Measurements from ENCODE around the gene GNB1. TPM values are rescaled to one million over a fixed set of nuclear protein-coding genes. Genes with fewer than 3 reads are reported as not detected.
A peak's percentile ranks its signal among the peaks of the same experiment; 100 is the strongest.

The GNB1 gene
- total RNA-seq, 5 donors from 2014 or later (not counting 1 experiment from before 2014, with no cell fraction given), result 208 to 295 (median 261) TPM

- H3K9me3 ChIP-seq, result no peaks in the 10 kb centered on the region
- H3K27me3 Mint-ChIP-seq, result peaks cover 0 to 4% of the 10 kb centered on the region in 2 donors
- H3K4me1 Mint-ChIP-seq, result peaks cover 7 to 9% (median 8%) of the 10 kb centered on the region in 3 donors
- no peak overlapping the region for H3K4me3 Mint-ChIP-seq
- no peak for DNase-seq
- no peaks in the 10 kb centered on the region for H3K9me3 Mint-ChIP-seq
- WGBS (ENCODE audit: insufficient coverage), result 82% methylated on average over 2 of the region's 12 CpGs
- no peak for ATAC-seq (replicated peaks in 1 of 4)
- H3K27me3 ChIP-seq (replicated peaks in 1 of 2; ENCODE audit: control insufficient read depth in 2 of 2, extremely low read depth in 1 of 2, insufficient read depth in 2 of 2, low read length in 1 of 2), result peaks cover 0 to 21% of the 10 kb centered on the region in 2 experiments
- ChIA-PET CTCF (no interaction called here), POLR2A (no interaction called here)
- H3K27ac ChIP-seq (ENCODE audit: low read length), result no peak overlapping the region
- no peak overlapping the region for H3K4me3 ChIP-seq (ENCODE audit: control insufficient read depth in 1 of 2, extremely low read depth in 1 of 2, low read length in 1 of 2)
- H3K4me1 ChIP-seq (ENCODE audit: control insufficient read depth in 1 of 2, extremely low read depth in 1 of 2, insufficient read depth in 2 of 2, low read length in 2 of 2), result peaks cover 0 to 26% of the 10 kb centered on the region in 2 experiments
- H3K27ac Mint-ChIP-seq, result no peak overlapping the region
- no peaks in the 10 kb centered on the region for H3K36me3 ChIP-seq (ENCODE audit: control insufficient read depth in 2 of 2, extremely low read depth in 1 of 2, insufficient read depth in 1 of 2, low read length in 1 of 2)
- H3K36me3 Mint-ChIP-seq, result no peaks in the 10 kb centered on the region
These were observed 12.3 kb upstream of the GNB1 start for GRCh38 chr1:1903224-1903623.

GRCh38 chr1:1901641-1902294 is 10.9 kb upstream of the GNB1 start:
- H3K27me3 ChIP-seq (replicated peaks in 1 of 2; ENCODE audit: control insufficient read depth in 2 of 2, extremely low read depth in 1 of 2, insufficient read depth in 2 of 2, low read length in 1 of 2), result peaks cover 0 to 21% of the 10 kb centered on the region in 2 experiments
- H3K9me3 ChIP-seq, result no peaks in the 10 kb centered on the region
- Mint-ChIP-seq H3K4me1 (peaks cover 7 to 8% (median 7%) of the 10 kb centered on the region in 3 donors), H3K9me3 (no peaks in the 10 kb centered on the region), H3K4me3 (no peak overlapping the region), H3K27me3 (peaks cover 0 to 4% of the 10 kb centered on the region in 2 donors), H3K36me3 (no peaks in the 10 kb centered on the region), H3K27ac (no peak overlapping the region)
- H3K27ac ChIP-seq (ENCODE audit: low read length), result no peak overlapping the region
- POLR2A ChIA-PET, result interaction anchor here in 1 of 2 donors (0.7 kb wide), 1 partner anchor 21 kb away, joined by 5 read pairs; no protein-coding TSS in a partner anchor
- H3K4me3 ChIP-seq (ENCODE audit: control insufficient read depth in 1 of 2, extremely low read depth in 1 of 2, low read length in 1 of 2), result no peak overlapping the region
- 70% methylated on average over 10 of the region's 13 CpGs for WGBS (ENCODE audit: insufficient coverage)
- CTCF ChIA-PET, result no interaction called here
- peaks cover 0 to 20% of the 10 kb centered on the region in 2 experiments for H3K4me1 ChIP-seq (ENCODE audit: control insufficient read depth in 1 of 2, extremely low read depth in 1 of 2, insufficient read depth in 2 of 2, low read length in 2 of 2)
- DNase-seq, result no peak
- H3K36me3 ChIP-seq (ENCODE audit: control insufficient read depth in 2 of 2, extremely low read depth in 1 of 2, insufficient read depth in 1 of 2, low read length in 1 of 2), result no peaks in the 10 kb centered on the region
- no peak for ATAC-seq (replicated peaks in 1 of 4)

- Mint-ChIP-seq H3K4me3 (no peak overlapping the region), H3K27me3 (peaks cover 0 to 4% of the 10 kb centered on the region in 2 donors), H3K9me3 (no peaks in the 10 kb centered on the region), H3K36me3 (no peaks in the 10 kb centered on the region), H3K4me1 (peaks cover 3 to 4% (median 4%) of the 10 kb centered on the region in 3 donors), H3K27ac (no peak overlapping the region)
- no peaks in the 10 kb centered on the region for H3K36me3 ChIP-seq (ENCODE audit: control insufficient read depth in 2 of 2, extremely low read depth in 1 of 2, insufficient read depth in 1 of 2, low read length in 1 of 2)
- ChIA-PET CTCF (no interaction called here), POLR2A (interaction anchor here in 1 of 2 donors (0.6 kb wide), 1 partner anchor 26 kb away, joined by 8 read pairs; no protein-coding TSS in a partner anchor)
- WGBS (ENCODE audit: insufficient coverage), result 84% methylated on average over 10 of the region's 14 CpGs
- H3K4me3 ChIP-seq (ENCODE audit: control insufficient read depth in 1 of 2, extremely low read depth in 1 of 2, low read length in 1 of 2), result no peak overlapping the region
- H3K27ac ChIP-seq (ENCODE audit: low read length), result no peak overlapping the region
- H3K9me3 ChIP-seq, result no peaks in the 10 kb centered on the region
- DNase-seq (no peak), ATAC-seq (replicated peaks in 1 of 4) (no peak)
- H3K27me3 ChIP-seq (replicated peaks in 1 of 2; ENCODE audit: control insufficient read depth in 2 of 2, extremely low read depth in 1 of 2, insufficient read depth in 2 of 2, low read length in 1 of 2), result peaks cover 0 to 24% of the 10 kb centered on the region in 2 experiments
- H3K4me1 ChIP-seq (ENCODE audit: control insufficient read depth in 1 of 2, extremely low read depth in 1 of 2, insufficient read depth in 2 of 2, low read length in 2 of 2), result peaks cover 0 to 13% of the 10 kb centered on the region in 2 experiments
These were observed 10.2 kb upstream of the GNB1 start for GRCh38 chr1:1900883-1901640.

GRCh38 chr1:1899967-1900327 is 9.1 kb upstream of the GNB1 start:
- Histone ChIP-seq H3K27ac (ENCODE audit: low read length) (no peak overlapping the region), H3K4me3 (ENCODE audit: control insufficient read depth in 1 of 2, extremely low read depth in 1 of 2, low read length in 1 of 2) (no peak overlapping the region), H3K4me1 (ENCODE audit: control insufficient read depth in 1 of 2, extremely low read depth in 1 of 2, insufficient read depth in 2 of 2, low read length in 2 of 2) (peaks cover 2 to 21% of the 10 kb centered on the region in 2 experiments), H3K36me3 (ENCODE audit: control insufficient read depth in 2 of 2, extremely low read depth in 1 of 2, insufficient read depth in 1 of 2, low read length in 1 of 2) (no peaks in the 10 kb centered on the region), H3K27me3 (replicated peaks in 1 of 2; ENCODE audit: control insufficient read depth in 2 of 2, extremely low read depth in 1 of 2, insufficient read depth in 2 of 2, low read length in 1 of 2) (peaks cover 0 to 36% of the 10 kb centered on the region in 2 experiments), H3K9me3 (no peaks in the 10 kb centered on the region)
- Mint-ChIP-seq H3K27ac (no peak overlapping the region), H3K9me3 (no peaks in the 10 kb centered on the region), H3K4me3 (no peak overlapping the region), H3K4me1 (peaks cover 5 to 12% (median 9%) of the 10 kb centered on the region in 3 donors), H3K36me3 (no peaks in the 10 kb centered on the region), H3K27me3 (peaks cover 0 to 4% of the 10 kb centered on the region in 2 donors)
- WGBS (ENCODE audit: insufficient coverage), result 60% methylated on average over 2 of the region's 9 CpGs
- DNase-seq (no peak), ATAC-seq (replicated peaks in 1 of 4) (no peak)
- ChIA-PET CTCF (no interaction called here), POLR2A (interaction anchor here in 1 of 2 donors (0.6 kb wide), 1 partner anchor 92 kb away, joined by 4 read pairs; no protein-coding TSS in a partner anchor)

GRCh38 chr1:1899266-1899966 is 8.5 kb upstream of the GNB1 start:
- POLR2A ChIA-PET, result interaction anchor here (0.6 kb wide), 2 partner anchors 9 to 92 kb away, joined by 4 to 7 read pairs; no protein-coding TSS in a partner anchor
- H3K4me1 Mint-ChIP-seq, result peaks cover 10 to 17% (median 14%) of the 10 kb centered on the region in 3 donors
- Histone ChIP-seq H3K36me3 (ENCODE audit: control insufficient read depth in 2 of 2, extremely low read depth in 1 of 2, insufficient read depth in 1 of 2, low read length in 1 of 2) (no peaks in the 10 kb centered on the region), H3K9me3 (no peaks in the 10 kb centered on the region), H3K4me1 (ENCODE audit: control insufficient read depth in 1 of 2, extremely low read depth in 1 of 2, insufficient read depth in 2 of 2, low read length in 2 of 2) (peaks cover 7 to 27% of the 10 kb centered on the region in 2 experiments), H3K27me3 (replicated peaks in 1 of 2; ENCODE audit: control insufficient read depth in 2 of 2, extremely low read depth in 1 of 2, insufficient read depth in 2 of 2, low read length in 1 of 2) (peaks cover 0 to 41% of the 10 kb centered on the region in 2 experiments), H3K27ac (ENCODE audit: low read length) (no peak overlapping the region), H3K4me3 (ENCODE audit: control insufficient read depth in 1 of 2, extremely low read depth in 1 of 2, low read length in 1 of 2) (no peak overlapping the region)
- no peak overlapping the region for H3K27ac Mint-ChIP-seq
- CTCF ChIA-PET, result interaction anchor here in 1 of 2 donors (1.1 kb wide), 1 partner anchor 9 kb away, joined by 4 read pairs; no protein-coding TSS in a partner anchor
- H3K36me3 Mint-ChIP-seq, result no peaks in the 10 kb centered on the region
- WGBS (ENCODE audit: insufficient coverage), result 25% methylated on average over 12 of the region's 16 CpGs
- ATAC-seq (replicated peaks in 1 of 4) (peak; percentile 34 to 72 (median 40)), DNase-seq (peak in 7 of 35 experiments; percentile 22 to 51 (median 30))
- H3K4me3 Mint-ChIP-seq, result no peak overlapping the region
- no peaks in the 10 kb centered on the region for H3K9me3 Mint-ChIP-seq
- H3K27me3 Mint-ChIP-seq, result peaks cover 0 to 4% of the 10 kb centered on the region in 2 donors

All from T-cell (primary cell).